Forelimb muscle (tissue), 1 donor: Measurements from ENCODE around the gene FBXW12. TPM values are rescaled to one million over a fixed set of nuclear protein-coding genes. Genes with fewer than 3 reads are reported as not detected.
"Not testable (repeated sequence)": the region's sequence is repeated elsewhere in the genome, so short reads cannot be mapped to it uniquely, and the experiment has no call there.

Source experiments
- DNase-seq: peaks from one replicate; pipeline ENCODE4 v3.0.0-alpha.2; 2013; ENCODE audit warnings: low read depth
- polyA plus RNA-seq: library from polyadenylated mRNA; unstranded; fragments of 120-200 nt; gene quantifications from one replicate; pipeline ENCODE4 v1.2.1, GENCODE V29; 2013; ENCODE audit not compliant: insufficient read length

FBXW12 gene
- polyA plus RNA-seq, 1 donor = 0.15 TPM

GRCh38 chr3:48372862-48373435 is 930 bp downstream of the FBXW12 start:
- DNase-seq = no peak

DNA sequence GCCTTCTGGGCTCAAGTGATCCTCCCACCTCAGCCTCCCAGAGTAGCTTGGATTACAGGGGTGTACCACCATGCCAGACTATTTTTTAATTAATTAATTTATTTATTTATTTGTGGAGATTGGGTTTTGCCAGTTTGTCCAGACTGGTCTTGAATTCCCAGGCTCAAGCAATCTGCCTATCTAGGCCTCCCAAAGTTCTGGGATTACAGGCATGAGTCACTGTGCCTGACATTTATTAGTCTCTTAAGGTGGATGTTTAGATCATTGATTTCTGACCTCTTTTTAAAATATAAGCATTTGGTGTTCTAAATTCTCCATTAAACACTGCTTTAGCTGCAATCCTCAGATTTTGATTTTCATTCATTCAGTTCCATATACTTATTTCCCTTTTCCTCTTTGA is 15.6 kb downstream of the FBXW12 start:
- no peak for DNase-seq

DNA sequence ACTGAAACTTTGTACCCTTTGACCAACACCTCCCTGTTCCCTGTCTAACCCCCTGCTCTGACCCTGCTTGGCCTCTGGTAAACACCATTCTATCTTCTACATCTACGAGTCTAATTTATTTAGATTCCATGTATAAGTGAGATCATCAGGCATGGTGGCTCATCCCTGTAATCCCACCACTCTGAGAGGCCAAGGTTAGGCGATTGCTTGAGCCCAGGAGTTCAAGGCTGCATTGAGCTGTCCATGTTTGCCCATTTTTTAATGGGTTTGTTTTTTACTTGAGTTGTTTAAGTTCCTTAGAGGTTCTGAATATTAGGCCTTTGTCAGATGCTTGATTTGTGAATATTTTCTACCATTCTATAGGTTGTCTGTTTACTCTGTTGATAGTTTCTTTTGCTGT is 16.9 kb downstream of the FBXW12 start:
- DNase-seq = no peak

- DNase-seq = no peak
Observed at GRCh38 chr3:48394391-48394790, 22.4 kb downstream of the FBXW12 start.

- no peak for DNase-seq
Observed at GRCh38 chr3:48395714-48396113, 23.7 kb downstream of the FBXW12 start.

GRCh38 chr3:48397767-48398681 is 26.0 kb downstream of the FBXW12 start:
- no peak for DNase-seq

DNA sequence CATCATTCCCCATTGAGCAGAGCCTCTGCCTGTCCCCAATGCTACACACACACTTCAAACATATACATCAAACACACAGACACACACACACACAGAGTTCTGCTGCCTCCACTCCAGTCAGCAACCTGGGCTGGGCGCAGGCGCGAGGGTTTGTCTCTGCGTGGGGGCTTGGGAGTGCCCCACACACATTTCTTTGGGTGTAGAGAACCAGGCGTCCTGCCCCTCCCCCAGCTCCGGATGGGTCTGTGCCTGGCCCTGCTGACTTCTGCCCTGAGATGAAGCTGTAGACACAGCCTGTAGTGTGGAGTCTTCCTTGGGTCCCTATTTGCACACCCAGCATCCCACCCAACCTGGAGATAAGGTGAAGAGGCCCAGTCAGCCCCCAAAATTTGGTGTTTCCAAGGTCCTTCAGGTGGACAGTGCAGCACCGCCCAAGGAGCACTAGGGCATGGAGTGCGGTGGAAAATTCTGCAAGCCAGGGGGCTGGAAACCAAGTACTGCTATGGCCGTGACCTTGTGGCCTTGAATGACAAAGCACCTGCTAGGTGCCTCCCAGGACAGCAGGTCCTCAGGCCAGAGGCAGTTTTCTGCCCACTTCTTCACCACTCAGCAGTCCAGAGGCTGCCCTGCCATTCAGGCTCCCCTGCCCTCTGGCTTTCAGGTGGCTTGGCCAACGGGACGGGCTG is 26.8 kb downstream of the FBXW12 start:
- DNase-seq = no peak

GRCh38 chr3:48399387-48400172 is 27.6 kb downstream of the FBXW12 start:
- no peak for DNase-seq

DNA sequence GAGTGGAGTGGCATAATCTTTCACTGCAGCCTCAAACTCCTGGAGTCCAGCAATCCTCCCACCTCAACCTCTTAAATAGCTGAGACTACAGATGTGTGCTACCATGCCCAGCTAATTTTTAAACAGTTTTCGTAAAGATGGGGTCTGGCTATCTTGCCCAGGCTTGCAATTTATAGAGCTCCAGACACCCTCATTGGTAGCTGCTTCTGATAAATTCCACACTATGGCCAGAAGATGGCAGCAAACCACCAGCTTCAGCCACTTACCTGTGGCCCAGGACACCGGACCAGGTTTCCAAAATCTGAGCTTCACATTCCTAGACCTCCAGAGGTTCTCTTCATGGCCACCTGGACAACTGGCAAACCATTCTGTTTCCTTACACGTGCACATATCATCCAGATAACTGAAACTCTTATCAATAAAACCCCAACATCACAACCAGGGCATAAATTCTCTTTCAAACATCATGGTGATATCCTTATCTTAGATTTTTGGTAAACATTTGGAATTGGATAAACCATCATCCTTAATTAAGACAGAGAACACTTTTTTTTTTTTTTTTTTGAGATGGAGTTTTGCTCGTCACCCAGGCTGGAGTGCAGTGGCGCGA is 28.9 kb downstream of the FBXW12 start:
- DNase-seq = peak; percentile 29

DNA sequence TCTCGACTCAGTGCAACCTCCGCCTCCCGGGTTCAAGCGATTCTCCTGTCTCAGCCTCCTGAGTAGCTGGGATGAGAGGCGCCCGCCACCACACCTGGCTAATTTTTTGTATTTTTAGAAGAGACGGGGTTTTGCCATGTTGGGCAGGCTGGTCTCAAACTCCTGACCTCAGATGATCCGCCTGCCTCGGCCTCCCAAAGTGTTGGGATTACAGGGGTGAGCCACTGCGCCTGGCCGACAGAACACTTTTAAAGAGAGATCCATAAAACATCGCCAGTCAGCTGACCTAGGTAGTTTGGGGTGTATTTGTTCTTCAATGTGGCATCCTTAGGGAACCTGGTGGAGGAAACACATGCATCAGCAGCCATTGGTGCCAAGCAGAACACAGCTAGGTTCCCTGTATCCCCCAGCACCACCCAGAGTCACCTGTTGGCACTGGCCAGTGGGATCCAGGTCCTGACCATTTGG is 29.4 kb downstream of the FBXW12 start:
- not testable (repeated sequence) for DNase-seq

DNA sequence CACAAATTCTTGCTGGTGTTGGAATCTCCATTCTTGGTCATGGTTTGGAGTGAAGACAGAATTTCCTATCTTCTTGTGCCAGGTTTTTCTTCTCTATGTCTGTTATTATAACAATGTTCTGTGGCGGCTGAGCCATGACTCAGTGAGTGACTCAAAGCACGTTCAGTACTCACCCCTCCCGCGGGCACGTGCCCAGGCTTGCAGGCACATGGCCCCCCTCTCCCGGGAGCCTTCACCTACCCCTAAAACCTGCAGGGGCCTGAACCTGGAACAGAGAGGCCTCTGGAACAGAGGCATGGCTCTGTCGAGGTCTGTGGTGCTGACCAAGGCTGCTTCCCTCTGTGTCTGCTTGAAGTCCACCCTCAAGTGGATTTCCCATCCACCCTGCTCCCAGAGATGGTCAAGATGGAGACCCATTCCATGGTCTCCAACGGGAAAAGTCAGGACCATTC is 30.3 kb downstream of the FBXW12 start:
- DNase-seq = peak; percentile 4

DNA sequence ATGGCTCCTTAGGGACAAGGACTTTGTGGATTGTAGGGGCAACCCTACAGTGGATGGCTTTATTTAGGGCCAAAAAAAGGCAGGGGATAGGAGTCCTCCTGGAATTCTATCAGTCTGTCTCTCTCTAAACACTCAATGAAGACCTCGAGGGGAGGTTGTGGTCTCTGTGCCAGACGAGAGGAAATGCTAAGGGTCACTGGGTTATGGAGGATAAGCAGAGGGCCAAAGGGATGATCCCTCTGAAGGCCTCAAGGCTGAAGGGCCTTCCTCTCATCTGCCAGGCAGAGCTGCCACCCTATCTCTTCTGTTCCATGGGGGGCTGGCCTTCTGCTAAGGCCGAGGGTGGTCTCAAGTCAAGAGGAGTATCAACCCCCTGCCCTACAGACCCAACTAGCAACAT is 30.9 kb downstream of the FBXW12 start:
- DNase-seq = no peak

GRCh38 chr3:48403533-48404439 is 31.8 kb downstream of the FBXW12 start:
- DNase-seq = no peak

GRCh38 chr3:48404440-48405342 is 32.7 kb downstream of the FBXW12 start:
- DNase-seq = no peak

DNA sequence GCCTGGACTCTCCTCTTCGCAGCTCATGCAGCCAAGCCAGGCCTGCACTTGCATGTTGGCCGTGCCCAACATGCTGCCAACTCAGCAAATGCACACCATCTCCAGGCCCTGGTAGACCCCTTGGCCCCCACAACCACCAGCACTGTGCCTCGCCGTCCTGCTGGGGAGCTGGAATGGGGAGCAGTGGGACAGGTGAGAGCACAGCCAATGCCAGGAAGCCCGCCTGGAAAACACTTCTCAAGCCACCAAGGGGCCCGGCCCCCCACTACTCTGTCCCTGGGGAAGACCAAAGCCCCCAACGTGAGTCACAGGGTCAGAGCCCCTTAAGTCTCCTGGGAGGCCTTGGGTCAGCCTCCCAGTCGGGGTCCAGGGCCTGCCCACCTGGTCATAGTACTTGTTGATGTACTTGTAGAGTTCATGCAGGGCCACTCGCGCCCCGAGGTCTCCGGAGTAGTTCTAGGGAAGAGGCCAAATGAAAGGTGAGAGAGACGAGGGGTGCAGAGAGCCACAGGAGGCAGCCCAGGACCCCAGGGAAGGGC is 33.4 kb downstream of the FBXW12 start:
- no peak for DNase-seq

DNA sequence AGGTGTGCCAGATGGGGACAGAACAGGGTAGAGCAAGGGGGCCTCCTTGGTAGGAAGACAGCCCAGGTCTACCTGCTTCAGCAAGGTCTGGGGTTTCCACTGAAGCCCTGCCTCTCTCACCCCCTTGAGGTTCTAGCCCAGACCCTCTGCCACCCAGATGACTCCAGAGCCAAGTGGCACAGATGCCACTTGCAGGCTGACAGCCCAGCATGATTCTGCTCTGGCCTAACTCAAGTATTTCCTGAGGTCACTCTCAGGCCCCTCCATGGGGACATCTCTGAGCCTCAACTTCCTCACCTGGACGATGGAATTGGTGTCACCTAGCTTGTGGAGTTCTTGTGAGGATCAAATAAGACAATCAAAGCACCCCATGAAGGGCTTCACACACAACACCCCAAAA is 34.0 kb downstream of the FBXW12 start:
- no peak for DNase-seq

DNA sequence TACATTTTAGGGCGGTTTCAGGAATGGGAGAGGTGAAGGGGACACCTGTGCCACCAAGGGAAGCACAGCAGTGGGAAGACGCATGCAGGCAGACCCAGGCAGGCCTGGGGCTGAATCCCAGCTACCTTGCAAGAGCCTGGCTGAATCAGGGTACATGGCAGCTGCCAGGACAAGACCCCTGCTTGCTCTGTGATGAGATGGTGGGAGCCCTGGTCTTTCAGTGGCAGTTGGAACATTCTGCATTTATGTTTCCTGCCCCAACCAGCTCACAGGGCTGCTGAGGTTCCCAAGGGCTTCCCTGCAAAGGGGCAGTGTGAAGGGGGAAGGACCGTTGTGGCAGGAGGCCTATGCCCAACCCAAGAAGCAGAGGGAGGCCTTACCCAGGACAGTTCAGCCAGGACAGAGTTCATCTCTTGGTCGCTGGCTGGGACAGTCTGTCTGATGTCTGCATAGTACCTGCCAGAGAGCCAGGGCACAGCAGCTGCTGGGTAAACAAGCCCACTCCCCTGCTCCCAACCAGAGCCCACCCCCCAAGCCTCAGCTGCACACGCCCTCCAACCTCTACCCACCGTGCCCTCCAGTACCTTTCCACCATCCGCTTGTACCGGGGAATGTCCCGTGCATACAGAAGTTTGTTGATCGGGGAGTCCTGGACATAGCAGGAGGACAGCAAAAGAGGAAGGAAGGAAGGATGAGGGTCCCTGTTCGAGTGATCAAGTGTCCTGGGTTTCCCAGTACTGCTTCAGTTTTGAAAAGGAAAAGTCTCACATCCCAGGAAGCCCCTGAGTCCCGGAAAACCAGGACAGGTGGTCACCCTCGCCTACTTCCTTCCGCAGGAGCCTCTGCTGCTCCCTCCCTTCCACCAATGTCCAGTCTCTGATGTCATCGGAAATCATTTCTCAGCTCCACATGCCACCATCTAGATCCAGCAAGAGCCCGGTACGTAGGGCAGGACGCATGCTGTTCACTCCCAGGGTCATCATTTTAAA is 34.7 kb downstream of the FBXW12 start:
- no peak for DNase-seq
